ENCODE data around the gene ULBP2.
"Not testable (repeated sequence)": the region's sequence is repeated elsewhere in the genome, so short reads cannot be mapped to it uniquely, and the experiment has no call there.

ULBP2 gene

DNA sequence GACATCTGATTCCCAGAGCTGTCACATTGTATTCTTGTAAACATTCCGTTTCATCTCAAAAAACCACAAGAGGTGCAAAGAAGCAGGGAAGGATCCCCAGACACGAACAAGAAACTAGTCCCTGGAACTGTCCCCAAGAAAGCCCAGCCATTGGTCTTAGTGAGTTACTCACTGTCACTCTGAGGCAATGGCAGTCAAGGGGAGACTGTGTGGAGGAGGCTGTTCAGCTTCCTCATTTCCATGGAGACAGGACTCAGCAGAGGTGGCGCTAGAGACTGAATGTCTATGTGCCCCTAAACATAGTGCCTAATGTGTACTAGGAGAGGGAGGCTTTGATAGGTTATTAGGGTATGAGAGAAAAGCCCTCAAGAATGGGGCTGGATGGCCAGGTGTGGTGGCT lies 33.0 kb downstream of the ULBP2 start:
- DNase-seq, result no peak

- no peak for DNase-seq
These were observed 33.6 kb downstream of the ULBP2 start for GRCh38 chr6:149975400-149975799.

DNA sequence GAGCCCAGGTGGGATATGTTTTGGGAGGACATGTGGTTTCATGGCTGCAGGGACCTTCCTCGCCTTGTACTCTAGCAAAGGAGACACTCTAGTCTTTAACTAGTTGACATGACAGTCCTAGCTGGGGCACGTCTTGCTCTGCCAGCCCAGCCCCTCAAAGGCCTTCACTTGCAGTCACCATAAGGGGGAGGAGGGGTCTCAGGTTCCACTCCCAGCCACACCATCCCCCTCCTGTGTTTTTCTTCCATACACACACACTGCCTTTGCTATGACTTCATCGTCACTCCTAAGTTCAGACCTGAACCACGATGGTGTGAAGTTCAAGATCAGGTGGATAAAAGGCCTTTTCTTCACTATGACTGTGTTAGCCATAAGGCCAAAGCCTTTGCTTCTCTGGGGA lies 35.4 kb downstream of the ULBP2 start:
- no peak for DNase-seq

- no peak for DNase-seq
These were observed 36.8 kb downstream of the ULBP2 start for GRCh38 chr6:149978610-149979009.

DNA sequence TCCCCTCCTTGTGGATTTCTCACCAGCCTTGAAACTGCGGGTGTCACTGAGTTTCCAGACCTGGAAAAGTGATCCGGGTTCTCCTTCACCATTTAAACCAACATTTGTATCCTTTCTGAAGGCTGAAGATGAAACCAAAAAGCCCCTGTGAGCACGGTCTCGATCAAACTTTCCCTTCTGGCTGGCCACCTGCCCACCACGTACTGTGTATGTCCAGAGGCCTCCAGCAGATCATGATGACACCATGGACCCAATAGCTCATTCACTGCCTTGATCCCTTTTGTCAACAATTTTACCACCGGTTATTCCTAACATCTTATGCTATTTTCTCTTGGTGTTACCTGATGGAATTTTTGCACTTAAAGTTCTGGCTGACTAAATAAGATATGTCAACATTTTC lies 37.5 kb downstream of the ULBP2 start:
- no peak for DNase-seq

- no peak for DNase-seq
These were observed 41.3 kb downstream of the ULBP2 start for GRCh38 chr6:149983145-149983544.

DNA sequence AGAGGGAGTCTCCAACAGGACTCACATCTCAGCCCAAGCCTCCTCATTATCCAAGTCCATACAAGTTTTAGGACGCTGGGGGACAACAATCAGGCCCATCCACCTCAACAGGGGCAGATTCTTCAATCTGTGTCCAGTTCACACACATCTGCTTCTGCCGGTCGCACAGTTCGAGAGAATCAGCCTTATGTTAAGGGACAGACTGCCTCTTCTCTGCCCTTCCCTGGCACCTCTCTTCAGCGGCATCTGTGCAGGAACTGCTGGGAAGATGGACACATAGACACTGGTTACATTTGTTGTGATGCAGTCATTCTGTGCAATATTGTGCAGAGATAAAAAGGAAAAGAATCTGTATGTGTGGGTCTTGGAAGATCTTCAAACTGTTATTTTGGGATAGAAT lies 43.0 kb downstream of the ULBP2 start:
- DNase-seq, result no peak

GRCh38 chr6:149985481-149985937 lies 43.7 kb downstream of the ULBP2 start:
- DNase-seq, result no peak

DNA sequence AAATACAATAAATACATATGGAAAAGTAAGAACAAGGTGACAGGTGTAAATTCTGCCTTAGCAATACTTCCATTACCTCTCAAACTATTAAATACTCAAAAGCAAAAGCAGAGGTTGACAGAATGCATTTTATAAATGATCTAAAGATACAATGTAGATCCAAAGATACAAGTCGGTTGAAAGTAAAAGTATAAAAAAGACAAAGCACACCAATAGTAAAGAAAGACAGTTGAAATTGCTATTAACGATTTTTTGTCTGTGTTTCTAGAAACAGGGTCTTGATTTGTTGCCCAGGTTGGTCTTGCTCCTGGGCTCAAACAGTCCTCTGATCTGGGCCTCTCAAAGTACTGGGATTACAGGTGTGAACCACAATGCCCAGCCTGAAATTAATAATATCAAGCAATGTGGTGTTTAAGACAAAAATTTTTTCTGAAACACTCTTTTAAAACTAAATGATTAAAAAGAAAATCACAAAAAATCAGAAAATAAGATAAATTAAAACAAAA lies 45.8 kb downstream of the ULBP2 start:
- no peak for DNase-seq

- no peak for DNase-seq
These were observed 46.9 kb downstream of the ULBP2 start for GRCh38 chr6:149988550-149989346.

DNA sequence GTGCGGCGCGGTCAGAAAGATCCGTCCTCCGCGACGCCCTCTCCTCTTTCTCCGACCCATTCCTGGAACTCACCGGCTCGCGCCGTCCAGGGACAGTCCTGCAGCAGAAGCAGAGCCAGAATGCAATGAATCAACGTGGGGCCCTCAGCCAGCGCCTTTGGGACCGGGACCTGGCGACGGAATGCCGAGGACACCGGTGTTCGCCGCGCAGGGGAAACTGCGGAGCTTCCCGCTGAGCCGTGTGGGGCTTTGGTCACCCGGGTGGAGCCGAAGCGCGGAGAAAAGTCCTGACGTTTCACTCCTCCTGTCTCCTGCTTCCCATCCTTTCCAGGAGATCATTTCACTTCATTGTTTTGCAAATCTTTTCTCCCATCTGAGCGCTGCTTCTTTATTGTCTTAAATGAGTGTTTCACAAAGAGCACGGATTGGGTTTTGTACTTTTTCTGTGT lies 48.4 kb downstream of the ULBP2 start:
- DNase-seq, result no peak

DNA sequence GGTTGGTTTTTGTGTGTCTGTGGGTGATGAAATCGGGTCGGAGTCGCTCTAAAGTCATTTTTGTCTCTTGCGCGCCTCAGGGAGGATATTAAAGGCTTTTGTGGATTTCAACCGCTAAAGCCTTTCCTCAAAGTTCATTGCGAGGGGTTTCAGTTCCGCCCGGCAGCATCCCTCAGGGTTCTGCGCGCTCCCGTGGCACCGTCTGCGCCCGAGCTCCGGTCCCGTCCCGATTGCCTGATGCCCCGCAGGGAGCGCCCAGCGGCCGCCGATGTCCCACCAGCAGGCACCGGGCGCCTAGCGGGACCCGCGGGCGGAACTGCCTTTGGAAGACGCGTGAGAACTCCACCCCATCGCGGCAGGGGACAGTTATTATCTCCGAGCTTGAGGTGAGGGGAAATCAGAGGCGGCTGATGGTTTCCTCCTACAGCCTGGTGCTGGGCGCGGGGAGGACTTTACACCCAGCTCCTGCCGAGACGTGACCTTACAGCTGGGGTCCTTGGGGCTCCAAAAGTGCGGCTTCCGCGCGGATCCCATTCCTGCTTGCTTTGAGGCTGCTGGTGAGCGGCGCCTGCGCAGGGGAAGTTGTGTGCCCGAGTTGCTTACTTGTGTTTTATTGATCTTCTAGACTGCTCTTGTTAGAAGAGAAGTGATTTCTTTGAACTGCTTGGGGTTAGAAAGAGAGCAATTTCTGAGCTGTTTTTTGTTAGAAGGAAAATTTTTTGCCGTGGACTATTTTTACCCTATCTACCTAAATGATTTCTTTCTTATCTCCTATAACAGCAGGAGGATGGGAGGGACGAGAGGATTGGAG lies 49.1 kb downstream of the ULBP2 start:
- DNase-seq, result no peak

- not testable (repeated sequence) for DNase-seq
These were observed 49.6 kb downstream of the ULBP2 start for GRCh38 chr6:149991472-149991795.

GRCh38 chr6:149991838-149992237 lies 50.0 kb downstream of the ULBP2 start:
- no peak for DNase-seq

DNA sequence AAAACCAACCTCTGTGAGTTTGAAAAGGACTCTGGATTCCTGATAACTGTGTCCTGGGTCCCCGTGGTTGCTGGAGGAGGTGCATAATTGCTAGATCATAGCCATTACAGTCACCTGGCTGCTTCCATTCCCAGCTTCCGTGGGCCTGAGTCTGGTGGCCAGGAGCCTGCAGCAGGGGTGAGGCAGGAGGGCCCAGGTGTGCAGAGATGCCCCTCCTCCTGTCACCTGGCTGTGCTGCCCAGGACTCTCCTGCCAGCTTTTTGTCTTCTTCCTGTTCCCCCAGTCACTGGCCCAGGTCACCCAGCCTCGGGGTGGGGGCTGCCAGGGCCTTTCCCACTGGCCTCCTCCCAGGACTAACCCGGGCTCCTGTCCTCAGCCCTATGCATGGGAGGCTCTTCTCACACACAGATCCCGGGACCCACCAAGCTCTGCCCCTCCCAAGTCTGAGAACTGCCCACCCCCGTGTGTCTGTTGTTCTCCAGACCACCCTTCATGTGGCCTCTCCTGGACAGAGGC lies 53.5 kb downstream of the ULBP2 start:
- no peak for DNase-seq

- DNase-seq, result no peak
These were observed 54.2 kb downstream of the ULBP2 start for GRCh38 chr6:149995971-149996370.
